AG08395 (cell line): ENCODE data around the gene GCDH.
"Not testable (repeated sequence)": the region's sequence is repeated elsewhere in the genome, so short reads cannot be mapped to it uniquely, and the experiment has no call there.

Source experiments
- DNase-seq: peaks from one replicate; pipeline ENCODE4 v3.0.0; 2012; ENCODE audit warnings: mixed read lengths, low spot score

Gene GCDH

DNA sequence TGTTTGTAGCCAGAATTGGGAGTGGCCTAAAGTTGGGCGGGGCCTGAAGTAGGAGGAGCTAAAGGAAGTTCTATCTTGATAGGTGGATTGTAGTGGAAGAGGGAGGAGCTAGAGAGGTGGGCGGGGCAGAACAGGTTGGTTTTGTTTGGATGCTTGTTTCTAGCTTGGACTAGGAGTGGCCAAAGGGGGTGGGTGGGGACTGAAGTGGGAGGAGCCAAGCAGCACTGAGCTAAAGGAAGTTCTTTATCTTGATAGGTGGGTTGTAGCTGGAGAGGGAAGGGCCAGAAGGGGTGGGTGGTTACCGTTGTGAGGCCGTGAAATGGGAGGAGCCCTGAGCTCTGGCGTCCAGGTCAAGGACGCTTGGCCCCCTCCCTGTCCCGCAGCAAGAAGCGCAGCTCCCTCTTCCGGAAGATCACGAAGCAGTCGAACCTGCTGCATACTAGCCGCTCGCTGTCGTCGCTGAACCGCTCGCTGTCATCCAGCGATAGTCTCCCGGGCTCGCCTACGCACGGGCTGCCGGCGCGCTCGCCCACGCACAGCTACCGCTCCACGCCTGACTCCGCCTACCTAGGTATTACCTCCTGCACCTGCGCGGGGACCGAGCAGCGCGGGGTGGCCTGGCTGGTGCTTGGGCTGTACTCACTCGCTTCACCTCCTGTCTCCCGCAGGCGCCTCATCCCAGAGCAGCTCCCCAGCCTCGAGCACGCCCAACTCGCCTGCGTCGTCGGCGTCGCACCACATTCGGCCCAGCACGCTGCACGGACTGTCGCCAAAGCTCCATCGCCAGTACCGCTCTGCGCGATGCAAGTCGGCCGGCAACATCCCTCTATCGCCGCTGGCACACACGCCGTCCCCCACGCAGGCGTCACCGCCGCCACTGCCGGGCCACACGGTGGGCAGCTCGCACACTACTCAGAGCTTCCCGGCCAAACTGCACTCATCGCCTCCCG lies 17.7 kb upstream of the GCDH start:
- peak; percentile 47 for DNase-seq

DNA sequence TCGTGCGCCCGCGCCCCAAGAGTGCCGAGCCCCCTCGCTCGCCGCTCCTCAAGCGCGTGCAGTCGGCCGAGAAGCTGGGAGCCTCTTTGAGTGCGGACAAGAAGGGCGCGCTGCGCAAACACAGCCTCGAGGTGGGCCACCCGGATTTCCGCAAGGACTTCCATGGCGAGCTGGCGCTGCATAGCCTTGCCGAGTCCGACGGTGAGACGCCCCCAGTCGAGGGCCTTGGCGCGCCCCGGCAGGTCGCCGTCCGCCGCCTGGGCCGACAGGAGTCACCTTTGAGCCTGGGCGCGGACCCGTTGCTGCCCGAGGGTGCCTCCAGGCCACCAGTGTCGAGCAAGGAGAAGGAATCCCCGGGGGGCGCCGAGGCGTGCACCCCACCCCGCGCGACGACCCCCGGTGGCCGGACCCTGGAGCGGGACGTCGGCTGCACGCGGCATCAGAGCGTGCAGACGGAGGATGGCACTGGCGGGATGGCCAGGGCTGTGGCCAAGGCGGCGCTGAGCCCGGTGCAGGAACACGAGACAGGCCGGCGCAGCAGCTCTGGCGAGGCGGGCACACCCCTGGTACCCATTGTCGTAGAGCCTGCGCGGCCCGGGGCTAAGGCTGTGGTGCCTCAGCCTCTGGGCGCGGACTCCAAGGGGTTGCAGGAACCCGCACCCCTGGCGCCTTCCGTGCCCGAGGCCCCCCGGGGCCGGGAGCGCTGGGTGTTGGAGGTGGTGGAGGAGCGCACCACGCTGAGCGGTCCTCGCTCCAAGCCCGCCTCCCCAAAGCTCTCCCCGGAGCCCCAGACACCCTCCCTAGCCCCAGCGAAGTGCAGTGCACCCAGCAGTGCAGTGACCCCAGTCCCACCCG lies 16.8 kb upstream of the GCDH start:
- DNase-seq = no peak

DNA sequence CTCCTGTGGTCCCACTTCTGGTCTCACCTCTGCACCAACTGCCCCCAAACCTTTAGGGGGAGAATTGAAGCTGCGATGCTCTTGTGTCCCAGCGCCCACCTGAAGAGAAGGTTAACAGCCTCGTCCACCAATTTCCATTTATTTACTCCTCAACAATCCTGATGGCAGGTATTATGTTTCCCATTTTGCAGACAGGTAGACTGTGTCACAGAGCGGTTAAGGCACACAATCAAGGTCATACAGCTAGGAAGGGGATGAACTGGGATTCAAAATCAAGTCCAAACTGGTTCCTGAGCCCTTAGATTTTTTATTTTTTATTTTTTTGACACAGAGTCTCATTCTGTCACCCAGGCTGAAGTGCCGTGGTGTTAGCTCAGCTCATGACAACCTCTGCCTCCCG lies 15.9 kb upstream of the GCDH start:
- no peak for DNase-seq

DNA sequence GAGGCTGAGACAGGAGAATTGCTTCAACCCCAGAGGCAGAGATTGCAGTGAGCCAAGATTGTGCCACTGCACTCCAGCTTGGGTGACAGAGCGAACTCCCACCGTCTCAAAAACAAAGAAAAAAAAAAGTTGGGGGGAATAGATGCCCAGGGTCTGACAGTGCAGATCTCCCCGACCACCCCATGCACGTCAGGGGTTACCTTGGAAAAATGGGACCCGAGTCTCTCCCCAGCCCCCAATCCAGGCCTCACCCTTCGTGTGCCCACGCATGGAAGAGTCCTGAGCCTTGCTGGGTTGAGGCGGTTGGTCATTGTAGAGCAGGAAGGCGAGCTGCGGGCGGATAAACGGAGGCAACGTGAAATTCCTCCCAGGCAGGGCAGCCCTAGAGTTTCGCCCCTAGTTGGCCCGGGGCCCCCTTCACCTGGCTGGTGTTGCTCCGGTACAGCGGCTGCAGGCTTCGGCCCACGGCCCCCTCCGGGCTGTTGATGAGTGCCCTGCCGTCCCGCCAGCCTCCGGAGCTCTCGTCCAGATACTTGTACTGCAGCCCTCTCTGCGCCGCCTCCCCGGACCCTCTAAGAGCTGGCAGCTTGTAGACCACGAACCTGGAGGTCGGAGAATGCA lies 10.3 kb upstream of the GCDH start:
- DNase-seq = peak; percentile 47

DNA sequence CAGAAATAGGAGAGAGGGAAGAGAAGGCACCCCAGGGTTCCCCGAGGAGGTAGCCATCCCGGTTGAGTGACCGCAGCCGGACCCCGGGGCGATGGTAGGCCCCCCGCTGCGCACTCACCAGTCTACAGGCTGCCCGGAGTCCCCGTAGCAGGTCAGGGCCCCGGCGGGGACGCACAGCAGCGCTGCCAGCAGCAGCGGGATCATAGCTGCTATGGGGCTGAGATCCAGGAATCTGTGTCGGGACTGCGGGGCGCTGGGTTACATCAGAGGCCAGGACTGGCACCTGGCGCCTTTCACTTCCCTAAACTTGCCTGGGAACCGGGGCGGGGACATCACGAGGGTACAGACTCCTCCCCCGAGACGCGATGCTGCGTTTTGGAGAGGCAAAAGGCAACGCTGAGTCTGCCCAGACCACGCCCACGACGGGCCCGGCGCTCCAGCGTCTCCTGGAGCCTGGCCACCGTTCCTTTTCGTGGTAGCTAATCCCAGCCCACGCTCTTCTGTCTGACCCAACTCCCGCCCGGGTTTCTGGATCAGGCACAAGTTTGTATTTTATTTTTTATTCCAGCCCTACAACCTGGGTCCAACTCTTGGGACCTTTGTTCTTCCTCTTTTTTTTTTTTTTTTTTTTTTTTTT lies 9.7 kb upstream of the GCDH start, which contains the start of gene DNASE2:
Gene DNASE2, minus strand, starts transcription at position 278 of the 637 bp plus-strand sequence. Its CDS starts 74 bp downstream, at position 204.
- DNase-seq = peak; percentile 99

DNA sequence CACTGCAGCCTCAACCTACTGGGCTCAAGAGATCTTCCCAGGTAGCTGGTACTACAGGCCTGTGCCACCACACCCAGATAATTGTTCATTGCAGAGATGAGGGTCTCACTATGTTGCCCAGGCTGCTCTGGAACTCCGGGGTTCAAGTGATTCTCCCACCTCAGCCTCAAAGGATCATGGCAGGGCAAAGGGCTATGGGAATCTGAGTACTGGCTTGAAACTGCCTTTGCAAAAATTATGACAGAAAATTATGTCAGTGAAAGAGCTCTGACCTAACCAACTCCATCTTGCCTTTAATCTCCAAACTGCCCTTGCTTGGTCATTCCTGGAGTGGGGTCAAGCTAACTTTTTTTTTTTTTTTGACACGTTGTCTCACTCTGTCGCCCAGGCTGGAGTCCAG lies 8.4 kb upstream of the GCDH start:
- no peak for DNase-seq

DNA sequence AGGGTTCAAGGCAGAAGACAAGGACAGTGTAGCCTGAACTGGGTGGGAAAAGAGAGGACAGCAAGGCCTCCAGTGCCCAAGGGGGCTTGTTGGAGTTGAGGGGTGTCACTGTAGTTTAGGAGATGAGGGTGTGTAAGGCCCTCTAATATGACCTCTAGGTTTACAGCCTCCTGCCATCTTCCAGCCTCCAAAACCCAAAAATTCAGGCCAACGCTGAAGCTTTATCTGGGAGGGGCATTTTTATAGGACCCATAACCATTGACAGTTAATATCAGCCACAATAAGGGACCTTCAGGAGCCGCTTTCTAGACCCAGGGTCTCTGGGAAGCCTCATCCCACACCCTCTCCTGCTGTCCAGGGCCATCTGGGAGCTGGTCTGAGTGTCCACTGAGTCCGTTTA lies 6.8 kb upstream of the GCDH start:
- no peak for DNase-seq

DNA sequence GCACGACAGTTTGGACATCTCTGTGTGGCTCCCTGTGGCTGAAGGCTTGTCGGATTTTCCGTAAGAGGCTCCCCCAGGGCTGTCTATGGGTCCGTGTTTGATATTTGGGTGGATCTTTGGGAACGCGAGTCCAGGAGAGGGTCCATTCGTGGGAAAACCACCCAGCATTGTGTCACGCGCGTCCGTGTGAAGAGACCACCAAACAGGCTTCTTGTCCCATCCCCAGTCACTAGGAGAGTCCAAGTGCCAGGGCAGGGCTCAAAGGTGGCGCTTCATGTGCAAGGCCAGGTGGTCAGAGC lies 6.4 kb upstream of the GCDH start:
- DNase-seq = no peak

DNA sequence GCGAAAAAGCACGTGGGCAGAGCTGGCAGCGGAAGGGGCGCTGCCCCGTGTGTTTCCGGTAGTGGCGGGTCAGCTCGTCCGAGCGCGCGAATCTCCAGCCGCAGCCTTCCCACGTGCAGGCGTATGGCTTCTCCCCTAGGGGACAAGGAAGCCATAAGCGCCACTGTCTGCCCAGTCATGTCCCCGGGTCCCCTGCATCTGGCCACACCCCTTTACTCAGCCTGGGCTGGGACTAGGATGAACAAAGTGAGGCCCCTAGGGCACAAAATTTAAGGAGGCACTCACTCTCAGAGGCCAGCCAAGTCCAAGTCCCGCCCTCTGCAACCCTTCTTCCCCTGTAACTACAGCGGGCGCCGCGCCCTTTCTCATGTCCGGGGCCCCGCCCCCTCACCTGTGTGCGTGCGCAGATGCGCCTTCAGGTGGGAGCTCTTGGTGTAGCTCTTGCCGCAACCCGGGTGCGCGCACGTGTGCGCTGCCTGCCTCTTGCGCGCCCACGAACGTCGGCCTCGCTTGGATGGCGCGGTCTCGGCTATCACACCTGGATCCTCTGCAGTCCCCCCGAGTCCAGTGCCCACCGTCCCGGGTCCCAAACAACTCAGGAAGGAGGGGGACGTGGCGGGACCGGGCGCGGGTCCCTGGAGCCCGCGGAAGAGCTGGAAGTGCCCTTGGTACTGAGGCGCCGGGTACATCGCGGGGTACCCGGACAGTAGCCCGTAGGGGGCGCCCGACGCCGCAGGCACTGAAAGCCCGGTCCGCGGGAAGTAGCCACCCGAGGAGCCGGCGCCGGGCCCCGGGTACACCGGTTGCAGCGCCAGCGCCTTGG lies 5.8 kb upstream of the GCDH start:
- DNase-seq = peak; percentile 52

DNA sequence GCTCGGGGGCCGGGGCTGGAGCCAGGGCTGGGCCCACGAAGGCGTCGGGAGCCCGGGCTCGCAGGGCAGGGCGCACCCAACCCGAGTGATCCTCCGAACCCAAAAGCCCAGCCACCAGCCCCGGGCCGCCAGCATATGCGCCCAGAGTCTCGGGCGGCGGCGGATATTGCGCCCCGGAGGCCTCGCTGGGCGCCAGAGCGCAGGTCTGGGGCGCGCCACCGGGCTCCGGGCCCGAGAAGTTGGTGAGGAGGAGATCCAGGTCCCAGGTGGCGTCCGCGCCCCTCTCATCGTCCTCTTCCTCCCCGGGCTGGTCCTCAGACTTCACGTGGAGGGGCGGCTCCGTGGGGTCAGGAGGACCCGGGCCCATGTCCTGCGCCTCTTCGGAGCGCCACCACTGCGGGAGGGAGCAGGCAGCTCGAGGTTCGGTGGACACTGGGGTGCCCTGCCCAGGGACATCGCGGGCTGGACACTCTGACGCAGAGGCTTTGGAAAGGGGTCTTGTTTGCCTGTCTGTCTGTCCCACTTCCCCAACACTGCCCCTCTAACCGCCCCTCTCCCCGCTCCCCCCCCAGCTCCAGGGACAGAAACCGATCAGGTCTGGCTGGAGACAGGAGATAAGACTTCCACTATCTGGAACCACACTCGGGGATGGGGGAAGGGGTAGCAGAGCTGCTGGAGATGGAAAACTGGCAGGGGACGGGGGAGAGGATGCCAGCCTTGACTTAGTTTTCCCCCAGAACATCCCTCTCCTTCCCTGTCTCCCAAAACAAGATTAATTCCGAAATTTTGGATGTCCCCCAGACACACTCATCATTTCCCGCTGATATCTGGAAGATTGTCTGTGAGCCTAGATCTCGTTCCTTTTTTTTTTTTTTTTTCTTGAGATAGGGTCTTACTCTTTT lies 5.0 kb upstream of the GCDH start:
- no peak for DNase-seq

DNA sequence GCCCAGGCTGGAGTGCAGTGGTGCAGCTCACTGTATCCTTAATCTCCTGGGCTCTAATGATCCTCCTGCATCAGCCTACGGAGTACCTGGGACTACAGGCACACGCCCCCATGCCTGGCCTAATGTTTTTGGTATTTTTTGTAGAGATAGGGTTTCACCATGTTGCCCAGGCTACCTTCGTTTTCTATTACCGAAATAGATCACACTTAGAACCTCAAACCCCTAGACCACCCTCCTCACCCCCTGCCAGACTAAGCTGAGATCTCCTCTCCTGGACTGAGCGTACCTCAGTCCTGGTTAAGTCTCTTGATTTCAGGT lies 4.3 kb upstream of the GCDH start:
- DNase-seq = no peak

DNA sequence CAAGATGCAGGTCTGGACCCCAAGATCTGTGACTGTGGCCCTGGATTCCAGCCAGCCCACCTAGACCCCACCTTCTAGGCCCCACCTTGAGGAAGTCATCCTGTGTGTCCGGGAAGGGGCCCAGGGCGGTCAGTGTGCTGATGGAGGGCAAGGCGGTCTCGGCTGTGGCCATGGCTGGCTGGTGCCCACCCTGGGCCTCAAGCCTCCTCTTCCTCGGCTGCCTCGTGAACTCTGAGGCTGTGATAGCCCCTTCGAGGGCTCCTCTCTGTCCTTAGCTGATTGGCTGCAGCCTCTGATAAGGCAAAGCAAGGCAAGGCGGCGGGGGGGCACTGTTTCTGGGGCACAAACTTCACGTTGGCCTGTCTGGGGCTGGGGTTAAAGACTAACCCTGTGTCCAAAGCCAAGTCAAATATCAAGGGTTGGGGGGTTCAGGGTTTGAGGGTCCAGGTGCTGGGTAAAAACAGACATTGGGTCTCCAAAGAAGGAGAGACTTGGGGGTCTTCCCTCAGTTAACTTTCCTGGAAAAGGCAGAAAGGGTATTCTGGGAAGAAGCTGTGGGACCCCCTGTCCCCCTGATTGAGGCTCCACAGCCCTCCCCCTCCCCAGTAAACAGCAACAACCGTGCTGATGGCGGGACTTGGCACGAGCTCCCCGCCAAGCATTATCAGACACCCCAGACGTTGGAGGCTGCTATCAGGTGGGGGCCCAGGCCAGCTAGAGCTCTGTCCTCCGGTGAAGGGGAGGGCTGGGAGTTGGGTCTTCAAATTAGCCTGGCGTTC lies 3.8 kb upstream of the GCDH start, which contains the start of gene KLF1:
Gene KLF1, minus strand, starts transcription at position 233 of the 779 bp plus-strand sequence. Its CDS starts 61 bp downstream, at position 172.
- no peak for DNase-seq

DNA sequence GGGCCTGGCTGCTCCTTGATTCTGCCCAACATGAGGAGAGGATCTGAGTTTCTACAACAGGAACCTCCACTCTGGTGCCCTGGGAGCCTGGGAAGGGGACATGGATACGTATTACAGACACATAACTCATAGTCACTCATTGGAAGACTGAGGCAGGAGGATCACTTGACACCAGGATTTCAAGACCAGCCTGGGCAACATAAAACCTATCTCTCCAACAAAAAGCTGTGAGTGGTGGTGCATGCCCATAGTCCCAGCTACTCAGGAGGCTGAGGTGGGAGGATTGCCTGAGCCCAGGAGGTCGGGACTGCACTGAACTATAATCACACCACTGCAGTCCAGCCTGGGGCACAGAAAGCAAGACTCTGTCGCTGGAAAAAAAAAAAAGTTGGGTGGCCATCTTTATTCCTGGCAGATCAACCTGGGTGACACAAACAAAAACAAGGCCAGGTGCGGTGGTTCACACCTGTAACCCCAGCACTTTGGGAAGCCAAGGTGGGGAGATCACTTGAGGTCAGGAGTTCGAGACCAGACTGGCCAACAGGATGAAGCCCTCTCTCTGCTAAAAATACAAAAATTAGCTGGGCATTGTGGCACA lies 2.9 kb upstream of the GCDH start:
- DNase-seq = no peak

DNA sequence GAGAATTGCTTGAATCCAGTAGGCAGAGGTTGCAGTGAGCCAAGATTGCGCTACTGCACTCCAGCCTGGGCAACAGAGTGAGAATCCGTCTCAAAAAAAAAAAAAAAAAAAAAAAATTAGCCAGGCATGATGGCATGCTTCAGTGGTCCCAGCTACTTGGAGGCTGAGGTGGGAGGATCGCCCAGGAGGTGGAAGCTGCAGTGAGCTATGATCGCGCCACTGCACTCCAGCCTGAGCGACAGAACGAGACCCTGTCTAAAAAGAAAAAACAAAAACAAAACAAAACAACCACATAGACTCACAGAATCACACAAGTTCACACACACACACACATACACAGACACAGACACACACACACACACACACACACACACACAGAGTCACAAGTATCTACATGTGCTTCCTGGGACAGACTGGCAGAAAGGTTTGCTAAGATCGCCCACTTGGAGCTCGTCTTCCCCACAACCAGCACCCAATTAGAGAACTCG lies 617 bp upstream of the GCDH start:
- not testable (repeated sequence) for DNase-seq

DNA sequence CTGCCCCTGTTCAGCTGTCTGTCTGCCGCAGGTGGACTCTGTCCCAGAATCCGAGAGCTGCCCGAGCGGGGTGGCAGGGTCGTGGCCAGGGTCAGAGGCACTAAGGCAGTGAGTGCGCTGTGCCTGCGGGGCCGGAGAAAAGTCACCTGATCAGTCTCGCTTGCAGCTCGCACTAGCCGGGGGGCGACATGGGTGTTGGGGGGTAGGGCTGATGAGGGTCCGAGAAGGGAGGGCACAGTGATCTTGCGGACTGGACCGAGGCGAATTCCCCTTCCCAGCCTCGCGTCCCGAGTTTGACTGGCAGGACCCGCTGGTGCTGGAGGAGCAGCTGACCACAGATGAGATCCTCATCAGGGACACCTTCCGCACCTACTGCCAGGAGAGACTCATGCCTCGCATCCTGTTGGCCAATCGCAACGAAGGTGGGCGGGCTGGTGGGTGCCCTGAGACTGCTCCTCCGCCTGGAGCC lies 627 bp downstream of the GCDH start:
- no peak for DNase-seq

DNA sequence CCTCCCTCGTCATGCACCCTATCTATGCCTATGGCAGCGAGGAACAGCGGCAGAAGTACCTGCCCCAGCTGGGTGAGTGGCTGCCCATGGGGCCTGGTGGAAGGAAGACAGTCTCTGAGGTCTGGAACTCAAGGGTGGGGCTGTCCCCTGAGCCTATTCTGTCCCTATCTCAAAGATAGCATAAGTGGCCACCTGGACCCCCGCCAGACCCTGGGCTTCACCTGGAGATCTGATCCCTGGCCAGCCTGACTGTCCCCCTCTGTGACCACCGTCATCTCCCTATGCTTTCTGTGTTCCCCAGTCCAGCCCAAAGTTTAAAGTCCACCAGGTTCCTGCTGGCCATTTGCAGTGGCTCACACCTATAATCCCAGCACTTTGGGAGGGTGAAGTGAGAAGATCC lies 2.6 kb downstream of the GCDH start:
- no peak for DNase-seq

DNA sequence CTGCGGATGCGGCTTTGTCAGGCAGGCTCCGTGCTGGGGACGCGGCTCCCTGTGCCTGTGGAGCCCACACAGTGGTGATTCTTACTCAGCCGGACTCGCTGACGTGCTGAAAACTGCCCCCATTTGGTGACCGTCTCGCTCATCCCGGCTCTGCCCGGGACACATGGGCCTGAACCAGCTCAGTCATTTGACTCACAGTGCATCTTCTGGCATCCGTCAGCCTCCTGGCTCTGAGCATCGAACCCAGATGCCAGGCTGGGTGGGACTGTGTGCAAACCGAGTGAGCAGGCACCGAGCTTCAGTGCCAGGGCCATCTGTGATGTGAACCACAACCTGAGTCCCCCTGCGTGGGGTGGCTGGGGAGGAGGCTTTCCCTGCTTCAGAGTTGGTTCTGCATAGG lies 5.5 kb downstream of the GCDH start:
- DNase-seq = no peak

DNA sequence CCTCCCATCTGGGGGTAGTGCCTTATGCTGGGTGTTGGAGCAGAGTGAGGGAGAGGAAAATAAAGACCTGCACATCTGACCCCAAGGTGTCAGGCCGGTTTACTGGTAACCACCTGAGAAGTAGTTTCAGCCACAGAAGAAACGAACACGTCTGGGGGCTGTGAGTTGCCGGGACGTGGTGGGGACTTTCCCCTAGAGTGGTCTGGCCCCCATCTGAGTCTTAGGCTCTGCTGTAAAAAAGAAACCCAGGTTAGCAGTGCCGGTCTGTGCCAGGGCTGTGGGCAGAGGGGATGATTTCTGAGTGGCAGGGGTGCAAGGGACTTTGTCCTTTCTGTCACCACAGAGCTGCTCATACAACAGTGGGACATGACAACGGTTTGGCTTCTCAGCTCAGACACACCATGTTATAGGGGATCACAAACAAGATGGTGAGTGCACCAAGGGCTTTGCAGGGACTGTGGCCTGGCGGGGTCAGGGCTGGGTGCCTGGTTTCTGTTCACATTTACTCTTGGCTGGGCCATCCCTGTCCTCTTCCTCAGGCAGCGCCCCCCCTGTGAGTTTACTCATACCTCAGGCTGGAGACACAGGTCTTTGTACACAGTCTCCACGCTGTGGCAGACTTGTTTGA lies 9.0 kb downstream of the GCDH start:
- no peak for DNase-seq
